HuH-7 (cell line): ENCODE measurements around the gene COQ2.
"Not testable (repeated sequence)": the region's sequence is repeated elsewhere in the genome, so short reads cannot be mapped to it uniquely, and the experiment has no call there.

Experiments
- DNase-seq: peaks from one replicate; pipeline ENCODE4 v3.0.0; 2011; ENCODE audit warnings: low spot score

The COQ2 gene, protein sequence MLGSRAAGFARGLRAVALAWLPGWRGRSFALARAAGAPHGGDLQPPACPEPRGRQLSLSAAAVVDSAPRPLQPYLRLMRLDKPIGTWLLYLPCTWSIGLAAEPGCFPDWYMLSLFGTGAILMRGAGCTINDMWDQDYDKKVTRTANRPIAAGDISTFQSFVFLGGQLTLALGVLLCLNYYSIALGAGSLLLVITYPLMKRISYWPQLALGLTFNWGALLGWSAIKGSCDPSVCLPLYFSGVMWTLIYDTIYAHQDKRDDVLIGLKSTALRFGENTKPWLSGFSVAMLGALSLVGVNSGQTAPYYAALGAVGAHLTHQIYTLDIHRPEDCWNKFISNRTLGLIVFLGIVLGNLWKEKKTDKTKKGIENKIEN

DNA sequence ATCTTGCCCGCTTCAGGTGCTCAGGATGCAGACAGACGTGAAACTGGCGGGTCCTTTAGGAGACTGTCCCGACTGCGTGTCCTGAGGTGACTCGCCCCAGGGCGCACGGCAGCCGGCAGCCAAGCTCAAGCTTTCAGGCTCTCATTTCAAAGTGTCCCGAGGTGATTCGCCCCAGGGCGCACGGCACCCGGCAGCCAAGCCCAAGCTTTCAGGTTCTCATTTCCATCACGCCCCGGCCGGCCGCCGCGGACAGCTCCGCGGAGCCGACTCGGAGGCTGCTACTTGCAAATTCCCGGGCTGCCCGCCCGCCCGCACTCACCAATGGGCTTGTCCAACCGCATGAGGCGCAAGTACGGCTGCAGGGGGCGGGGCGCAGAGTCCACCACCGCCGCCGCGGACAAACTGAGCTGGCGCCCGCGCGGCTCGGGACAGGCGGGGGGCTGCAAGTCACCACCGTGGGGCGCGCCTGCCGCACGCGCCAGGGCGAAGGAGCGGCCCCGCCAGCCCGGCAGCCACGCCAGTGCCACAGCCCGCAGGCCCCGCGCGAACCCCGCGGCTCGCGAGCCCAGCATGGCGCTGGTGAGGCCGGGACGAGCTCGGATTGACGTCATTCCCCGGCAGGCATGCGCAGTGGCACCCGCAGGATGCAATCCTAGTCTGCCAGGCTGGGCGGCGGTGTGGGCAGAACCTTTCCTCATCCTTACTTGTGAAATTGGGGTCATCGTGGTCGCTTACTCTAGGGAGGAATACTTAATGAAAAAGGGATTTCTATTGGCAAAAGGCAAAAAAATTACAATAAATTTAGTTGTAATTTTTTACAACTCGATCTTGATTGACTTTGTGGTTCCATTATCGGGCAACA lies at the start of gene COQ2:
Gene COQ2, minus strand, starts transcription at position 606 of the 862 bp plus-strand sequence. Its CDS starts 34 bp downstream, at position 572.
- DNase-seq = peak; percentile 87

DNA sequence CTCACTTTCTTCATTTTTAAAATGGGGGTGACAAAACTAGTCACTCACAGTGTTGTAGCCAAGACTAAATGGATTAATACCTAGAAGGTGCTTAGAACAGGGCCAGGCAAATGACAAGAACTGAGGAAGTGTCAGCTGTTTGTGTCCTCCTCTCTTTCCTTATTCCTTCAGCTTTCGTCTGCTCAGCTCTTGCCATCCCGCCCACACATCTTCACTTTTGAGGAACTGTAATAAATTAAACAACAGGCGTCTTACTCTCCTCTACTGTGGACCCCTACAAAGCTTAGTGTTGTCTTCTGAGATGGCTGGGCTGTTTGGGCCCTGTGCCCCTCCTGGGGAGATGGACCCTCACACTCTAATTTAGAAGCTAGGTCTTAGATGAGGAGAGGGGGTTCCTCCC lies 47.4 kb upstream of the COQ2 start:
- DNase-seq = no peak

DNA sequence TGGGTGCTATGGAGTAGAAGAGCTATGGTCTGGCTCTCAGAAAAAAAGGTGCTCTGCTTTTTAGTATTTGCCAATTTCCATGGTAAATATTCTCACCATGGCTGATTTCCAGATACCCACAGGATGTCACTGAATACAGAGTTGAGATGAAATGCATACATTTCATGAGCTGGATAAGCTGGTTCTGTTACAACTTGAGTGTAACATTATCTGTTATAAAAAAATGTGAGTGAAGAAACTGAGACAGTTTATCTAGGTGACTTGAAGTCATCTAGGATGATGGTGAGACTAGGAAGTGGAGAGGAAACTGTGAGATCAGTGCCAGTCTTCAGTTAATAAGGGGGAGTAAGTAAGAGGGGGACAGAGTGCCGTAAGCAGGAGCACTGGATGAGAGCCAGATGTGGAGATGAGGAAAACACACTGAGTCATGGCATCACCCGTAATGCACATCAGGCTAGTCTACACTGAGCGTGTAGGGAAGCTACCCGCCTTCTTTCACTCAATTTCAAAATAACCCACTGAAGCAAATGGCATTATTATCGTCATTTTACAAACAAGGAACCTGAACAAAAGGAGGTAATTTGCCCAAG lies 45.0 kb upstream of the COQ2 start:
- no peak for DNase-seq

DNA sequence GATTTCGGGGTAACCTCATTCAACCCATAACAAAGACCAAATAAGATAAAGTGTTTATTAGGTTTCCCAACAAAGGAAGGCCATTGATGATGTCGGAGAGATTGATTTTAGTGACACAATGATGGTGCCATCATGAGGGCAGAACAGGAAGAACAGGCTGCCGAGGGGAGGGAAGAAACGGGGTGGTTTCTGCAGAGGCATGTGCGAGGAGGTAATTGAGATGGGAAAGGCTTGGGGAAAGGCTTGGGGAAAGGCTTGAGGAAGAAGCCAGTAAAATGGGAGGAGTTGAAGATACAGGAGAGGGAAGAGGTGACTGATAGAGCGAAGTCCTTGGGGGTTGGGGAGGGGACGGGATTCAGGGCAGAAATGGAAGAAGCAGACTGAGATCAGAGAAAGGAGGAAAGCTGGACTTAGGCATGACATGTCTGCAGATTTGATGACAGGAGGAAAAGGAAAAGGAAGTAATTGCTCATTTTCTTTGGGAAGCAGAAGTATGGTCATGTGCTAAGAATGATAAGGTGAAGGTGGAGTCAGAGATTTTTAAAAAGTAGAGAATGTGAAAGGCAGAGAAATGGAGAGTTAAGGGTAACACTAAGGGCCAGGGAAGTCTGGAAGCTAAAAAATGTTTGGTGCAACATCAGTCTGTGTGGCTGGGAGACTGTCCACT lies 44.1 kb upstream of the COQ2 start:
- peak; percentile 30 for DNase-seq

DNA sequence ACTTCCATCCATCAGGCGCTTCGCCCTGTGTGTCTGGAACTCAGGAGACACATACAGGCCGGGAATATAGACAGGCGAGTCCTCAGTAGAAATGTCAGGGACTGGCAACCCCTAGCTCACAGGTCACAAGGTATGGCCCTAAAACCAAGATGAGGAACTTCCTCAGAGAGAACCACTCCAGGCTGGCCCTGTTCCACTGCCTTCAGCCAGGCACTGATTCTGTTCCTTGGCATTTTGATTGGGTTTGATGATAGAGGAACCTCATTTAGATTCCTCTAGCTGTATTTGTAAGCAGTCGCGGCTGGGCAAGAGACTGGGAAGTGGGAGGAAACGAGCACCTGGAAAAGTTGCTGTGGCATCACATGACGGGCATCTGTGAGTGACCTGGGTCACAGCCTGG lies 41.9 kb upstream of the COQ2 start:
- no peak for DNase-seq

DNA sequence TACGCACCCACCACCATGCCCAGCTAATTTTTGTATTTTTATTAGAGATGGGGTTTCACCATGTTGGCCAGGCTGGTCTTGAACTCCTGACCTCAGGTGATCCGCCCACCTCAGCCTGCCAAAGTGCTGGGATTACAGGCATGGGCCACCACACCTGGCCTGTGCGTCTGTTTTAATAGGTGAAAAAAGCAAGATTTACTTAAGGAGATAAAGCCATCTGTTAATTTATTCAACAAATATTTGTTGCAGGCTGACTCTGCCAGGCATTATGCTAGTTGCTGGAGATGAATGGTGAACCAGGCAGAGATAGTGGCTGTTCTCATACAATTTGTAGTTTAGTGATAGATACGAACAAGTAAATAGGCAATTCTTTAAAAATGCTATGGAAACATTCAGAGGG lies 40.7 kb upstream of the COQ2 start:
- DNase-seq = not testable (repeated sequence)

DNA sequence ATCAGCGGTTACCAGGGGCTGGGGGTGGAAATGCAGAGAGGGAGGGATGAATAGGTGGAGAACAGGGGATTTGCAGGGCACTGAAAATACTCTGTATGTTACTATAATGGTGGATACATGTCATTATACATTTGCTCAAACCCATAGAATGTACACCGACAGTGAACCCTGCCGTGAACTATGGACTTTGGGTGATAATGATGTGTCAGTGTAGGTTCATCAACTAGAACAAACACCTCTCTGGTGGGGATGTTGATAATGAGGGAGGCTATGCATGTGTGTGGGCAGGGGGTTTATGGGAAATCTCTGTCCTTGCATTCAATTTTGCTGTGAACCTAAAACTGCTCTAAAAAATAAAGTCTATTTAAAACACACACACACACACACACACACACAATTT lies 38.5 kb upstream of the COQ2 start:
- no peak for DNase-seq

DNA sequence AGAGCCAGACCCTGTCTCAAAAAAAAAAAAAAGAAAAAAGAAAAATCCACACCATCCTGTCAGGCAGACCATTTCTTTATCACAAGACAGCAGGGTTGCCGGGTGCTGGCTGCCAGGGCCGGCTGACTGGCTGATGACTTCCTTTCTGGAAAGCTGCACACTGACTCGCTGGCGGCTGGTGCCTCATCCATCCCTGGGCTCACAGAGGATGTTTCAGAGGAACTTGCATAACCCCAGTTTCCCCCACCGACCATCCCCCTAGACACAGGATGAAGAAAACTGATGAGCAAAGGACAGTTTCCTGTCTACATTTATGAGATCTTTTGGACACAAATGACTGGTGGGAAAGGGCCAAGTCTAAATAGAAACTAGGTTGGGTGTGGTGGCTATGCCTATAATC lies 36.0 kb upstream of the COQ2 start:
- DNase-seq = no peak

DNA sequence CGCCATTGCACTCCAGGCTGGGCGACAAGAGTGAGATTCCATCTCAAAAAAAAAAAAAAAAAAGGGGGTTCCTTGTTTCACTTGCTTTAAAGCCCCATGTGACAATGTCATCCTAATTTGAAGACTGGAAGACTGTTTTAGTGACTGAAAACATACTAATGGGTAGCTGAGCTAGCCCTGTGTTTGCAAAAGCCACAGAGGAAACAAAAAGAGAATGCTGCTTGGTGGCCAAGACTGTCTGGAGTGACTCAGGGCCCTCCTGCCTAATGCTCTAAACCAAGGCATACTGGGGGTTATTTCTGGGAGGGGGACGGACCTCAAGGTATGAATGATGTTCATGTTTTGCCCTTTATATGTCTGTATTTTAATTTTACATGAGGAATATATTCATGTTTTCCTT lies 34.1 kb upstream of the COQ2 start:
- DNase-seq = no peak

DNA sequence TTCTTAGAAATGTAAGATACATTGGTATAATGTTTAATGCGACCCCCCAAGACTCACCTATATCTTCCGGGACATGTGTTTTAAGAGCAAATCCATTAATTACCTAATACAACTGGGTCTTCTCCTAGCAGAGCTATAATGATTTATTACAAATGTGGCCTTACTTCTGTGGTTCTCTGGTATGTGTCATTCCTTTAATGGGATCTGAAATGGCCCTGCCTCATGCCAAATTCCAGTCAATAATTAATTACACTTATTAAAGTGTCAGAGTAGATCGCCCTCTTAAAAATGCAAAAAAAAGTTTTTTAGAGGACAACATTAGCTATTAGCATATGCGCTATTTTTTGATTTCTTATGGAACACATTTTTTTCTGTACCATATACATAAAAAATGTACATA lies 33.1 kb upstream of the COQ2 start:
- DNase-seq = no peak

DNA sequence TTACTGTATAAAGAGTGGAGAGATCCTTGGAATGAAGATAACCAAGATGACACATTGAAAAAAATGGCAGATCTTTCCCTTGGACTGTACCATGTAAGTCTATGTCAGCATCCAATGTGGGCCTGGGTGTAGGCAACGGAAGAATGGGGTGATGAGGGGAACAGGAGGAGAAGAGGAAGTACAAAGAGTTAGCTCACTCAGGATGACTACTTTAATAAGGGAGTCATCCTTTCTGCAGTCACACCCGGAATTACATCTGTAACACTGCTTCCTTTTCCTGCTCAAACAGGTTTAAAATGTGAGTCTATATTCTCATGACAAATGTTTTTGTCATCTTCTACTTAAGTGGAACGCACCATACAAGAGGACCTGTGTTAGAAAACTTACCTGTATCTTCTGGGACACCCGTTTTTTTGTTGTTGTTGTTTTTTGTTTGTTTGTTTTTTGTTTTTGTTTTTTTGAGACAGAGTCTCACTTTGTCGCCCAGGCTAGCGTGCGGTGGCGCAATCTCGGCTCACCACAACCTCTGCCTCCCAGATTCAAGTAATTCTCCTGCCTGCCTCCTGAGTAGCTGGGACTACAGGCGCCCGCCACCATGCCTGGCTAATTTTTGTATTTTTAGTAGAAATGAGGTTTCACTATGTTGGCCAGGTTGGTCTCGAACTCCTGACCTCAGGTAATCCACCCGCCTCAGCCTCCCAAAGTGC lies 32.0 kb upstream of the COQ2 start:
- no peak for DNase-seq

DNA sequence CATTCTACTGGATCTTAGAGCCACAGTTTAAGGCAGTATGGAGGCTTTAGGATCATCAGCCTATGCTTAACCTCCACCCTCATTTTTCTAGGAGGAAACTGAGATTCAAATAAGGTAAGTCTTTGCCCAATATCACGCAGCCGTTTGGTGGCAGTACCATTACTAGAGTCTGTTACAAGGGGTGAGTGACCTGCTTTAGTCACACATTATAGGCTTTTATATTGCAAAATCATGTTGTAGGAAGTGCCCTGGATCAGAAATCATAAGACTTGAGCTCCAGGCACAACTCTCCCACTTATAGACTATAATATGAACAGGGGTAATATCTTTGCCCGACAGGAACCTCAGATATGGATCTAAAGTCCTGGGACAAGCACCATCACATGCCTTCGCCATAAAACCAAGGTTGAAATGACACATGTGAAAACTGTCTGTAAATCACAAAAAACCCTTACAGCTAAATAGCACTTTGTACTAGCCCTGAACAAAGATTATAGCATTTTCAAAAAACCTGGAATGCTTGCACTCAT lies 30.8 kb upstream of the COQ2 start:
- no peak for DNase-seq

DNA sequence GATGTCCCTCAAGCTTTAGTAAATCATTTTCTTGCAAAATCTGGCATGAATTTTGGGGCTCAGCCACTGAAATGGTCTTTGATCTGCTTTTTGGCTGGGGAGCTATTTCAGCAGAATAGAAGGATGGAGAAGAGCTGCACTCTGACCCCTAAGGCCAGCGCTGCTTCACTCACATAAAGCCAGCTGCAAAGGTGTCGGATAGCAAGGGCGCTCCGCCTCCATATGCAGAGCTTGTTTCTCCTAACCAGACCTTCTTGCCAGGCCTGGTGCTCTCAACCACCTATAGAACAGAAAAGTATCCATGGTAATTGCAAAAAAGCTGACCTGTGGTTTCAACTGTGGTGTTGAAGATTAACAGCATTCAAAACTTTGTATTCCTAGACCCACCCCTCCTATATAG lies 24.1 kb upstream of the COQ2 start:
- no peak for DNase-seq

DNA sequence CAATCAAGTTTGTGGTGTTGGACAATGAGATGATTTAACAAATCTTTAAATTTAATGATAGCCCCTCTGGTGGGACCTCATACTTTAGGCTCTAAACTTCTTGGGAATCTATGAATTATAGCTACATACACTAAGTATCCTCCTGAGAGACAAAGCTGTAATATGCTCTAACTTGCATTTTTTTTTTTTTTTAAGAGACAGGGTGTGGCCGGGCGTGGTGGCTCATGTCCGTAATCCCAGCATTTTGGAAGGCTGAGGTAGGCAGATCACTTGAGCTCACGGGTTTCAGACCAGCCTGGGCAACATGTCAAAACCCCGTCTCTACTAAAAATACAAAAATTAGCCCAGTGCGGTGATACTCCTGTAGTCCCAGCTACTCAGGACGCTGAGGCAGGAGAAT lies 23.3 kb upstream of the COQ2 start:
- DNase-seq = no peak

DNA sequence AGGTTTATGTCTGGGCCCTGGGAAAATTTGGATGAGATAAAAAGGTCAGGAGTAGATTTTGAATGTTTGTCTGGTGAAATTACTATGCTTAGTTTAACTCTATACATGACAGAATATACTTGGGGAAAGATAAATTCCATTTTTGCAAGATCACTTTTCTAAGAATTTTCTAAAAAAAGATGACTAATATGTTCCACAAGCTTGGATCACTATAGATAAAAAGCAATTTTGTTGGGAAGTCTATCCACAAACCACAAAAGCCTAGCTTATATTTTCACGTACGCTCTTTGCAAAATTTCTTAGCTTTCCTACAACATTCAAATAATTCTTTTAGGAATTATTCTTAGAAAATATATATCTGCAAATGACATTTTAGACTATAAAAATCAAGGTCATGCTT lies 20.6 kb upstream of the COQ2 start:
- DNase-seq = no peak

DNA sequence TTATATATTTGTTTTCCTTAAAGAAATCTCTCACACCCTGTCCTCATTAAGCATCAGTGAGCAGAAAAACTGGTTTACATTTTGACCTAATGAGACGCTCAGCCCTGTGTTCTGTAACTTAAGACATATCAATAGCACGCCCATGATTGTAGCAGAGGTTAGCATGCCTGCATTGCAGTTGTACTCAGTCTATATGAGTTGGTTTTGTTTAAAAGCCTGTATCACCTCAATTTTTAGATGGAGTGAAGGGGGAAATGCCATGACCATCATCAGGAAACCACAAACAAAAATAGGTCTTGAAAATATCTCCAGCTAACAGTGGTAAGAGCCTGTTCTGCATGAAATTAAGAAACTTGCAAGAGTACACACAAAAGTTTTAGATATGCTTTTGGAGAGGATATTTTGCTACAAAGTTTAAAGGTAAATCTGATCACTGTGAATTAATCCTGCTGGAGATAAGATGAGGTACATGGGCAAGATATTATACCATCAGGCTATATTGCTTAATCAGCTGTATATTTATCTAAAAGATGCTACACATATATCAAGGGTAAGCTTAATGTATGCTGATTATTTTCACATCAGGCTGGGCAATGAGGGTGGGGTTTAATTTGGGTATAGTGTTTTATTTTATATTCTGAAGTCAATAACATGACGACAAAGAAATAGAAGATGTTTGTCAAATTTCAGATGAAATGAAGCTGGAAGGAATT lies 13.1 kb upstream of the COQ2 start:
- DNase-seq = no peak

DNA sequence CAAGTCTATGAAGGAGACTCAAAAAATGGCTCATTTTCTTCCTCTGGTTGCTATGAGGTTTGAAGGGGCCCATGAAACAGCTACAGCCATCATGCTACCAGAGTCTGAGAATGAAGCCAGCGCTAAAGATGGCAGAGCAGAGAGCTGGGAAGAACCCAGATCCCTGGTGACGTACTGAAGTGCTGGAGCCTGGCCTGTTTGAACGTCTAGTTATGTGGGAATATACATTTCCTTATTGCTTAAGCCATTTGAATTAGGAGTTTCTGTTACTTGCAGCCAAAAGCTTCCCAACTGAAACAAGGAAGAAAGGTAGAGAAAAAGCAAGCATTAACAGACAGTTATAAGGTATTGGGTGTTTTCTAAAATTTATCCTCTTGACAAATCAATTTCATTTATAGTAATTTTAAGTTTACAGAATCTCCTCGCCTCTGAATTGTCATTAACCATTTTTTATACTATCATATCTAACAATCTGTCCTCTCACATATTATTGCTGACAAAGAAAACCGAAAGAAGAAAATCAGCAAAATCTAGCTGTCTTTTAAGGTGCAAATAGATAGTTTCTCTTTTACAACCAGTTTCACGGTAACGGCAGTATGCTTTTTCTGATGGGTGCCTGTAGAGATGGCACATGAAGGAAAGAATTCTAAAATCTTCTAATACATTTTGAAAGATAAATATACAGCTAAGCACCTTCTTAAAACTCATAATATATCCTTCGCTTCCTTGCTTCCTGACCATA lies 8.9 kb upstream of the COQ2 start:
- DNase-seq = no peak

DNA sequence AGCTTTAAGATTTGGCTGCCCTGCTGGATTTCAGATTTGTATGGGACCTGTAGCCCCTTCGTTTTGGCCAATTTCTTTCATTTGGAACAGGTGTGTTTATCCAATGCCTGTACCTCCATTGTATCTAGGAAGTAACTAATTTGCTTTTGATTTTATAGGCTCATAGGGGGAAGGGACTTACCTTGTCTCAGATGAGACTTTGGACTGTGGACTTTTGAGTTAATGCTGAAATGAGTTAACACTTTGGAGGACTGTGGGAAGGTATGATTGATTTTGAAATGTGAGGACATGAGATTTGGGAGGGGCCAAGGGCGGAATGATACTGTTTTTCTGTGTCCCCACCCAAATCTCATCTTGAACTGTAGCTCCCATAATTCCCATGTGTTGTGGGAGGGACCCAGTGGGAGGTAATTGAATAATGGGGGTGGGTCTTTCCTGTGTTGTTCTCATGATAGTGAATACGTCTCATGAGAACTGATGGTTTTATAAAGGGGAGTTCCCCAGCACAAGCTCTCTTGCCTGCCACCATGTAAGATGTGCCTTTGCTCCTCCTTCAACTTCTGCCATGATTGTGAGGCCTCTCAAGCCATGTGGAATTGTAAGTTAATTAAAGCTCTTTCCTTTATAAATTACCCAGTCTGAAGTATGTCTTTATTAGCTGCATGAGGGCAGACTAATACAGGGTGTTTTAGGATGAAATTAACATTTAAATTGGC lies 5.6 kb upstream of the COQ2 start:
- DNase-seq = not testable (repeated sequence)

DNA sequence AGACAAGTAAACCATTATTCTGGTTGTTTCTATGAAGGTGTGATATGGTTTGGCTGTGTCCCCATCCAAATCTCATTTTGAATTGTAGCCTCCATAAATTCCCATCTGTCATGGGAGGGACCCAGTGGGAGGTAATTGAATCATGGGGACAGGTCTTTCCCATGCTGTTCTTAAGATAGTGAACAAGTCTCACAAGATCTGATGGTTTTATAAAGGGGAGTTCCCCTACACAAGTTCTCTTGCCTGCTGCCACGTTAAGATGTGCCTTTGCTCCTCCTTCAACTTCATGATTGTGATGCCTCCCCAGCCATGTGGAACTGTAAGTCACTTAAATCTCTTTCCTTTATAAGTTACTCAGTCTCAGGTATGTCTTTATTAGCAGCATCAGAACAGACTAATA lies 3.8 kb upstream of the COQ2 start:
- DNase-seq = not testable (repeated sequence)

DNA sequence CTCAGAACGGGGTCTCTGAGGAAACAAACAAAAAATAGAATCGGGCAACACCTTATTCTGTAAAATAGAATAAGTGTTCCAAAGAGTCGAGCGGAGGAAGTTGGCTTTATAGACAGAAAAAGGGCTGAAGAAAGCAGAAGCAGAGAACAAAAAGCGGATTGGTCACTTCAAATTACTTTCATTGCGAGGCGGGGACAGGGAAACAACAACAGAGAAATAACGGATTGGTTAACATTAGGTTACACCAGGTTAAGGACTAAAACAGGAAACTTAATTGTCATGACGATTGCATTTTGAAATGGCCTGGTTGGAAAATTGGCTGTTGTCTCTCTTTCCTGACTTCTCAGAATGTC lies 433 bp upstream of the COQ2 start:
- peak; percentile 19 for DNase-seq
